WERI-Rb-1 (cell line): ENCODE results near the gene GPR4.
A peak's percentile ranks its signal among the peaks of the same experiment; 100 is the strongest.

Experiments used
- DNase-seq: peaks from one replicate; pipeline ENCODE4 v3.0.0-alpha.2; 2020
- H3K27ac ChIP-seq: fragments of 250-450 bp; sonication (Bioruptor Pico); 2 replicates; pipeline ENCODE4 v1.5.1; 2020; ENCODE audit warnings: mild to moderate bottlenecking, moderate library complexity
- H3K27me3 ChIP-seq: fragments of 250-450 bp; sonication (Bioruptor Pico); 2 replicates; pipeline ENCODE4 v1.5.1; 2021; ENCODE audit warnings: mild to moderate bottlenecking, low read depth, moderate library complexity; ENCODE audit not compliant: insufficient read depth, severe bottlenecking
- H3K36me3 ChIP-seq: fragments of 250-450 bp; sonication (Bioruptor Pico); 2 replicates; pipeline ENCODE4 v1.5.1; 2020; ENCODE audit warnings: mild to moderate bottlenecking, moderate library complexity
- H3K4me3 ChIP-seq: 2 replicates; pipeline ENCODE4 v1.5.1; 2011; ENCODE audit warnings: low read depth, mild to moderate bottlenecking, control low read depth, low read length
- H3K9me3 ChIP-seq: fragments of 250-450 bp; sonication (Bioruptor Pico); 2 replicates; pipeline ENCODE4 v1.5.1; 2021; ENCODE audit warnings: mild to moderate bottlenecking, moderate library complexity; ENCODE audit not compliant: severe bottlenecking
- TF ChIP-seq, protein P1 (sequence below): IDR thresholded peaks from 2 replicates; pipeline ENCODE4 v1.5.1; 2011; ENCODE audit warnings: low read depth, mild to moderate bottlenecking, control low read depth, inconsistent platforms, low read length

GPR4 gene

DNA sequence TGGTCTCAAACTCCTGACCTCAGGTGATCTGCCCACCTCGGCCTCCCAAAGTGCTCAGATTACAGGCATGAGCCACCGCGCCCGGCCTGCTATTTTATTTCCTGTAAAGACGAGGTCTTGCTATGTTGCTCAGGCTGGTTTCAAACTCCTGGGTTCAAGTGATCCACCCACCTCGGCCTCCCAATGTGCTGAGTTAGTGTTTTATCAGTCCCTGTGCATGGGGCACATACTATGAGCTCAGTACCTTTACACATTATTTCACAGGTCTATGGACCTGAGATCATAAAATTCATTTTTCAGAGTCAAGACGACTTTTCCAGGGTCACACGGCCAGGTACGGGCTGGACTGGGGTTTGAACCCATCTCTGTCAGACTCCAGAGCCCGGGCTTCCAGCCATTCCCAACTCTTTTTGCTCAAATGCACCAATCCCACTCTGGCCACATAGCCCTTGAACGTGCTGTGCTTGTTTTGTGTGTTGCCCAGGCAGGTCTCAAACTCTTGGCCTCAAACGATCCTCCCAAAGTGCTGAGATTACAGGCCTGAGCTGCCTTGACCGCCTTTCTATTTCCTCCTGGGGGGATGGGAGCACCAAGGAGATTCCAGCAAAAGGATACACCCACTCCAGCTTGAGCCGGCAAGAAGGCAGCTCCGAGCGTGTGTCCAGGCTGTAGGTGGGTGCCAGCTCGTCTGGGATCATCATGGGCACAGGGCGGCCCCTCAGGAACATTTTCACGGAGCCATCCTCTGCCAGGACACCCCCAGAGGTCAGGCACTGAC, 36.1 kb upstream of the GPR4 start:
- TF ChIP-seq, protein P1, sequence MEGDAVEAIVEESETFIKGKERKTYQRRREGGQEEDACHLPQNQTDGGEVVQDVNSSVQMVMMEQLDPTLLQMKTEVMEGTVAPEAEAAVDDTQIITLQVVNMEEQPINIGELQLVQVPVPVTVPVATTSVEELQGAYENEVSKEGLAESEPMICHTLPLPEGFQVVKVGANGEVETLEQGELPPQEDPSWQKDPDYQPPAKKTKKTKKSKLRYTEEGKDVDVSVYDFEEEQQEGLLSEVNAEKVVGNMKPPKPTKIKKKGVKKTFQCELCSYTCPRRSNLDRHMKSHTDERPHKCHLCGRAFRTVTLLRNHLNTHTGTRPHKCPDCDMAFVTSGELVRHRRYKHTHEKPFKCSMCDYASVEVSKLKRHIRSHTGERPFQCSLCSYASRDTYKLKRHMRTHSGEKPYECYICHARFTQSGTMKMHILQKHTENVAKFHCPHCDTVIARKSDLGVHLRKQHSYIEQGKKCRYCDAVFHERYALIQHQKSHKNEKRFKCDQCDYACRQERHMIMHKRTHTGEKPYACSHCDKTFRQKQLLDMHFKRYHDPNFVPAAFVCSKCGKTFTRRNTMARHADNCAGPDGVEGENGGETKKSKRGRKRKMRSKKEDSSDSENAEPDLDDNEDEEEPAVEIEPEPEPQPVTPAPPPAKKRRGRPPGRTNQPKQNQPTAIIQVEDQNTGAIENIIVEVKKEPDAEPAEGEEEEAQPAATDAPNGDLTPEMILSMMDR: no peak
- peak; percentile 83 for DNase-seq

DNA sequence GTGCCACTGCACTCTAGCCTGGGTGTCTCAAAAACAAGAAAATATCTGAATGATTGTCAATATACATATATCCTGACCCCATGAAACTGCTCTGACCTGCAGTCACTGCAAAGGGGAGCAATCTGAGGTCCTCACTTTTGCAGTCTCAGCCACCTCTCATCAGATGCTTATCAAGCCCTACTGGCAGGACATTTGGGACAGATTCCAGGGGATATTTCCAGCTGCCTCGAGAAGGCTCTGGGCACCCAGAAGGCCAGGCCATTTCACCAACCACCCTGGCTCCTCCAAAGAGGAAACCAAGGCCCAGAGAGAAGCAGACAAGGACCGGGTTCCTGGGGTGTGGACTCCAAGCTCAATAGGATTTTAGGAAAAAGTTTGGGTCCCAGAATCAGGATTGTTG, 34.9 kb upstream of the GPR4 start:
- no peaks in the 10 kb centered on the region for H3K36me3 ChIP-seq
- TF ChIP-seq, protein P1: no peak
- H3K9me3 ChIP-seq: no peaks in the 10 kb centered on the region
- H3K27me3 ChIP-seq: no peaks in the 10 kb centered on the region
- H3K27ac ChIP-seq: no peak overlapping the region
- H3K4me3 ChIP-seq: no peak overlapping the region
- DNase-seq: no peak

More for the DNA sequence above, 36.1 kb upstream of the GPR4 start:
- Histone ChIP-seq H3K27me3 (no peaks in the 10 kb centered on the region), H3K27ac (no peak overlapping the region), H3K4me3 (no peak overlapping the region), H3K36me3 (no peaks in the 10 kb centered on the region), H3K9me3 (no peaks in the 10 kb centered on the region)

DNA sequence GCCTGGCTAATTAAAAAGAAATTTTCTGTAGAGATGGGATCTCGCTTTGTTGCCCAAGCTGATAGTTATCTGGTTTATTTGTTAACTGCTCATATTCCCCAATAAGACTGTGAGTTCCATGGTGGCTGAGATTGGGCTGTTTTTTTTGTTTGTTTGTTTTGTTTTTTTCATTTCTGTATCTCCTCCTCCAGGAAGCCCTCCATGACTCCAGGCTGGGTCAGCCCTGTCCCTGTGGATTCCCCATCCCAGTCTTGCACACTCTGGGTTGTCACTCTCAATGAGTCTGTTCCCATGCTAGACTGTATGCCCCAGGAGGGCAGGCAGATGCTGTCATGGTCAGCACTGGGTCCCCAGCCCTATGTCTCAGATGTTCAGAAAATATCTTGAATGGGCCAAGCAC, 34.3 kb upstream of the GPR4 start:
- H3K9me3 ChIP-seq: no peaks in the 10 kb centered on the region
- H3K27ac ChIP-seq: no peak overlapping the region
- H3K27me3 ChIP-seq: no peaks in the 10 kb centered on the region
- DNase-seq: no peak
- H3K4me3 ChIP-seq: no peak overlapping the region
- TF ChIP-seq, protein P1: no peak
- H3K36me3 ChIP-seq: no peaks in the 10 kb centered on the region

DNA sequence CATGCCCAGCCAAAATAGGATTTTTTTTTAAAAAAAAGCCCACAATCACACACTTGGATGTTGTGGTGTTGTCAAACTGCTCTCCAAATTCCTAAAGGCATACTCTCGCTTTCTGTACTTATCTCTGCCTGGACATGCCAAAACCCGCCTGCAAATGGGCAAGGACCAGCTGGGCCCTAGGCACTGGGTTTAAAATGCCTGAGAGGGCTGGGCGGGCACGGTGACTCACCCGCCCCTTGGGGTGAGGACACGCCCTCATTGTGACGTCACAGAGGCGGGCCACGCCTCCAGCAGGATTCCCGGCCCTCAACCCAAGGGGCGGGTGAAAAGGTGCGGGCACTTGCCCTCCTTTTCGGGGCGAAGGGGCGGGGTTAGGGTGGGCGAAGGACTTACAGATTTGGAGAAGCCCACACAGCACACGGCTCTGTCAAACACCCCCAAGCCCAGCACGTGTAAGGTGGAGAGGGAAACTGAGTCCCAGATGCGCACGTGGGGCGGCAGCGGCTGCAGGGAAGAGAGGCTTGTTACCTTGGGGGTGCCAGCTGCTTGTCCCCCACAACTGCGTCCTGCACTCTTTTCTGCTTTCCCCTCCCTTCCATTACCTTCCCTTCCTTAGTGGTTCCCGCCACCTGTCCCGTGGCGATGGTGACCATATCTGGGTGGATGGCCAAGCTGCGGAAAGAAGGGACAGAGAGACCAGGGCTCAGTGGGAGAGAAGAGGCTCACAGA, 30.6 kb upstream of the GPR4 start:
- TF ChIP-seq, protein P1: no peak
- DNase-seq: peak; percentile 58
- H3K4me3 ChIP-seq: no peak overlapping the region
- no peak overlapping the region for H3K27ac ChIP-seq
- no peaks in the 10 kb centered on the region for H3K27me3 ChIP-seq
- H3K9me3 ChIP-seq: no peaks in the 10 kb centered on the region
- no peaks in the 10 kb centered on the region for H3K36me3 ChIP-seq

DNA sequence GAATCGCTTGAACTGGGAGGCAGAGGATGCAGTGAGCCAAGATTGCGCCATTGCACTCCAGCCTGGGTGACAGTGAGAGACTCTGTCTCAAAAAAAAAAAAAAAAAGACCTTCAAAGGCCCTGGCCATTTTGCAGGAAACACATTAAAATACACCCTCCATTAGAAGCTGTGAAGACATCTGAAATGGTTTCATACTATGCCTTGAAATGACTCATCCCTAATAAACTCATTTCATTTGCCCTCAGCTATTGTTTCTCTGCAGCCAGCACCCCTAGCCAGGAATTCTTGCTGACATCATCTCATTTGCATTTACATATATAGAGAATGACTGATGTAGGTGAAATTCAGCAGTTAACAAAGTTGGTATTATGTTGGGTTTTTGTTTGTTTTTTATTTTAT, 28.5 kb upstream of the GPR4 start:
- TF ChIP-seq, protein P1: no peak
- no peaks in the 10 kb centered on the region for H3K36me3 ChIP-seq
- H3K4me3 ChIP-seq: no peak overlapping the region
- DNase-seq: no peak
- H3K27ac ChIP-seq: no peak overlapping the region
- H3K27me3 ChIP-seq: no peaks in the 10 kb centered on the region
- H3K9me3 ChIP-seq: no peaks in the 10 kb centered on the region
